ENCODE data around the gene HLA-DPA1.
A peak's percentile ranks its signal among the peaks of the same experiment; 100 is the strongest.
"Not testable (repeated sequence)": the region's sequence is repeated elsewhere in the genome, so short reads cannot be mapped to it uniquely, and the experiment has no call there.

The HLA-DPA1 gene

DNA sequence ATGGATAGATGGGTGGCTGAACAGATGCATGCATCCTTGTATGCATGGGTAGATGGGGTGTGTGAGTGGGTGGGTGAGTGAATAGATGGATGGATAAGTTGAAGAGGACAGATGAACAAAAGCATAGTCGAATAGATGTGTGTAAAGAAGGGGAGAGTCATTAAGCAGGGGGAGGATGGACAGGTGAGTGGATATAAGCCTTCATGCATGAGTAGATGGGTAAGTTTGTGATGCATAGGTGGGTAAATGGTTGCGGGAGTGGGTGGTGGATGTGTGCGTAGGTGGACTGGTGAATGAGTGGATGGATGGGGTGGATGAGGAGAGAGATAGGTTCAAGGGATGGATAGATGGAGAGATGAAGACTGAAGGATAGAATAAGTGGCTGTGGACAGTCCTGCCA is 31.9 kb upstream of the HLA-DPA1 start:
- Mint-ChIP-seq H3K27me3 (peaks cover 39% of the 10 kb centered on the region), H3K4me3 (no peak overlapping the region), H3K27ac (peak overlapping the region; percentile 8), H3K36me3 (ENCODE audit: low read depth) (peaks cover 15% of the 10 kb centered on the region), H3K4me1 (ENCODE audit: low read depth) (peaks cover 43% of the 10 kb centered on the region), H3K9me3 (peaks cover 43% of the 10 kb centered on the region)
- intact Hi-C loops (cut with micrococcal nuclease) = no loop called here

DNA sequence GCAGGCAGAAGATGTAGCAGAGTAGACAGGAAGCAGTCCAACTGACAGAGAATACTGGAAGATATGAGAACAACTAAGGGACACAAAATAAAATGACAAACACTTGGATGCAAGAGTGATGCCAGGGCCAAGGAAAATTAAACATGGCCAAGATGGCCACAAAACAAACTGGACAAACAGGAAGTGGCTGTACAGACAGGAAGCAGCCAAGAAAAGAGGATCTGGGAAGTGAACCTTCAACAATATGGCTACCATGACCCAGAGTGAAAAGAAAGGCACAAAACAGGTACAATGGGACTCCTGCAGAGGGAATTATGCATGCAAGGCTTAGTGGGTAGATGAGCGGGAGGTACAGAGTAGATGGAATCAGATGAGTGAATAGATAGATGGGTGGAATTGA is 31.4 kb upstream of the HLA-DPA1 start:
- peaks cover 43% of the 10 kb centered on the region for H3K4me1 Mint-ChIP-seq (ENCODE audit: low read depth)

DNA sequence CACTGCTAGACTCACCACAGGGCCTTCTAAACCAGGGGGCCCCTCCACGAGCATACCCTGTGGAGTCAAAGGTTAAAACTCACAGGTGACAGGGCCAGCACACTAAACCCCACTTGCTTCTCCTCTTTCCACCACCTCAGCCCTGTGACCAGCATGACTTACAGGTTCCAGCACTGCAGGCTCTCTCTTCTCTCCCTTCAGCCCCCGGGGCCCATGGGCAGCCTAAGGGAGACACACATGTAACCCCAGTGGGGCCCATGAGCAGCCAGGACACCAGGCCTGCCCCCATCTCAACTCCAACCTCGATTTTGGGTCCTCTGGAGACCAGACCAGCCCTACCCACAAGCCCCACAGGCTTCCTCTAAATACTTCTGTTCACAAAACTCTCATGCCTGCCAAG is 30.3 kb upstream of the HLA-DPA1 start:
- no peak overlapping the region for H3K4me3 Mint-ChIP-seq
- intact Hi-C loops (cut with micrococcal nuclease) = no loop called here
- peaks cover 31% of the 10 kb centered on the region for H3K27me3 Mint-ChIP-seq
- H3K27ac Mint-ChIP-seq = peak overlapping the region; percentile 11
- peaks cover 59% of the 10 kb centered on the region for H3K9me3 Mint-ChIP-seq
- H3K4me1 Mint-ChIP-seq (ENCODE audit: low read depth) = peaks cover 42% of the 10 kb centered on the region
- H3K36me3 Mint-ChIP-seq (ENCODE audit: low read depth) = peaks cover 15% of the 10 kb centered on the region

More for the DNA sequence above, 31.4 kb upstream of the HLA-DPA1 start:
- Mint-ChIP-seq H3K4me3 (no peak overlapping the region), H3K36me3 (ENCODE audit: low read depth) (peaks cover 15% of the 10 kb centered on the region), H3K27ac (peak overlapping the region; percentile 8), H3K27me3 (peaks cover 36% of the 10 kb centered on the region), H3K9me3 (peaks cover 48% of the 10 kb centered on the region)
- intact Hi-C loops (cut with micrococcal nuclease) = no loop called here

DNA sequence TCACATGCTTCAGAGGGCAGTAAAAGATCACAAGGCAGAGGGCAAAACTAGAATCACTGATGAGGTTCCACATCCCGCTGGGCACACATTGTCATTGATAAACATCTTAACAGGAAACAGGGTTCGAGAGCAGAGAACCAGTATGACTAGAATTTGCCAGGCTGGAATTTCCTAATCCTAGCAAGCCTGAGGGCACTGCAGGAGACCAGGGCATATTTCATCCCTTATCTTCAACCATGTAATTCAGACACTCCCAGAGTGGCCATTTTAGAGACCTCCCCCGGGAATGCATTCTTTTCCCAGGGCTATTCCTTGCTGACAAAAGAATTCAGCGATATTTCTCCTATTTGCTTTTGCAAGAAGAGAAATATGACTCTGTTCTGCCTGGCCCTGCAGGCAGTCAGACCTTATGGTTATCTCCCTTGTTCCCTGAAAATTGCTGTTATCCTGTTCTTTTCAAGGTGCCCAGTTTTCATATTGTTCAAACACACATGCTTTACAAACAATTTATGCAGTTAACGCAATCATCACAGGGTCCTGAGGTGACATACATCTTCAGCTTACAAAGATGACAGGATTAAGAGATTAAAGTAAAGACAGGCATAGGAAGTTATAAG is 27.8 kb upstream of the HLA-DPA1 start:
- intact Hi-C loops (cut with micrococcal nuclease); H3K4me3 Mint-ChIP-seq; H3K27ac Mint-ChIP-seq: not testable (repeated sequence)
- Mint-ChIP-seq H3K36me3 (ENCODE audit: low read depth) (peaks cover 20% of the 10 kb centered on the region), H3K9me3 (peaks cover 77% of the 10 kb centered on the region), H3K4me1 (ENCODE audit: low read depth) (peaks cover 19% of the 10 kb centered on the region), H3K27me3 (peaks cover 35% of the 10 kb centered on the region)

DNA sequence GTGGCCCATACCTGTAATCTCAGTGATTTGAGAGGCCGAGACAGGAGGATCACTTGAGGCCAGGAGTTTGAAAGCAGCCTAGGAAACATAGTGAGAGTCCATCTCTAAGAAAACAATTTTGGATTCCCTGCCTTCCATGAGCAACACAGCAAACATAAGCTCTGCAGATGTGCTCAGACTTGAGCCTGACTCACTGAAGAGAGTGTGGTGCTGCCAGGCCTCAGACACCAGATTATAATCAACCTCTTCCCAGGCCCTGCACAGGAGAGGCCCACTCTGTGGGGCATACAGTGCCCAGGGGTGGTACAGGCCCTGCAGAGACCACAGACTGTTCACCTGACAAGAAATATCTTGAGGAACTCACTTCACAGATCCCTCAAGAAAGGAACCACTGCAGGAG is 22.2 kb upstream of the HLA-DPA1 start:
- Mint-ChIP-seq H3K4me1 (ENCODE audit: low read depth) (peaks cover 12% of the 10 kb centered on the region), H3K27me3 (peaks cover 19% of the 10 kb centered on the region), H3K36me3 (ENCODE audit: low read depth) (peaks cover 5% of the 10 kb centered on the region), H3K4me3 (no peak overlapping the region), H3K27ac (no peak overlapping the region), H3K9me3 (peaks cover 37% of the 10 kb centered on the region)
- intact Hi-C loops (cut with micrococcal nuclease) = loop anchor here (10.0 kb wide), 1 partner anchor 211 kb away; no protein-coding TSS in a partner anchor

DNA sequence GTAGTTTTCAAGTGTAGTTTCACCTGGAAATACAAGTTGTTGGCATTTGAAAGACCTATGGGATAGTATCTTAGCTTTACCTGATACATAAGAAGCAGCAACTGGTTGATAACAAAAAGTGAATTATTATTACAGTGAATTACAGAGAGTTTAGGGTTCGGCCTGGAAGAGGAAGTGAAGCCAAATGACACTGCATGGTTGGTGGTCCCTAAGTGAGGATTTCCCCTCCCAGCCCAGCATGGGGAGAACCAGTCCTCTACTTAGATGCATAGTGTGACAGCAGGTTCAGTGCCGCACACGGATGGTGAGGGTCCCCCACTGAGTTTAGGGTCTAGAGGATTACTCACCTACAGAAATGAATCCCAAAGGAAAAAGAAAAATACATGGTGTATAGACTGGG is 20.4 kb upstream of the HLA-DPA1 start:
- H3K4me1 Mint-ChIP-seq (ENCODE audit: low read depth) = peaks cover 18% of the 10 kb centered on the region
- H3K27me3 Mint-ChIP-seq = peaks cover 16% of the 10 kb centered on the region
- no peak overlapping the region for H3K27ac Mint-ChIP-seq
- H3K9me3 Mint-ChIP-seq = peaks cover 19% of the 10 kb centered on the region
- intact Hi-C loops (cut with micrococcal nuclease) = loop anchor here (10.0 kb wide), 1 partner anchor 209 kb away; no protein-coding TSS in a partner anchor
- H3K36me3 Mint-ChIP-seq (ENCODE audit: low read depth) = peaks cover 8% of the 10 kb centered on the region
- H3K4me3 Mint-ChIP-seq = no peak overlapping the region

DNA sequence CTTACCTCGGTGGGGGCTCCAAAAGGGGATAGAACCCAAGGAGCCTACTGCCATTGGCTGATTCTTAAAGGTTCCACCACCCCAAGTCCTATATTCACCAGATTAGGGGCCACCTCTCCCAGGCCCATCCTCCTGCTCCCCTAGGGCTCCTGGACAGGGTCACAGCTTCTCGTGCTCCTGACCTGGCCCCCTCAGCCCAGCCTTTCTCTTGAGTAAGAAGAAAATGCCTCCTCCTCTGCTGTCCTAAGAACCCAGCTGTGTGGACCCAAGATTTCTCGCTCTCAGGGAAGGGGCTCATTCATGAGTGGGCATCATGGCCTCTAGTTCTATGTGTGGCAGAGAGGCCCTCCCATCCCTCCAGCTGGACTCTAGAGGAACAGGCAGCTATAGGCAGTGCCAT is 18.9 kb upstream of the HLA-DPA1 start:
- Mint-ChIP-seq H3K9me3 (peaks cover 4% of the 10 kb centered on the region), H3K4me3 (no peak overlapping the region), H3K27ac (no peak overlapping the region), H3K27me3 (peaks cover 7% of the 10 kb centered on the region), H3K4me1 (ENCODE audit: low read depth) (peaks cover 28% of the 10 kb centered on the region), H3K36me3 (ENCODE audit: low read depth) (peaks cover 18% of the 10 kb centered on the region)
- intact Hi-C loops (cut with micrococcal nuclease) = loop anchor here (10.0 kb wide), 1 partner anchor 208 kb away; no protein-coding TSS in a partner anchor

DNA sequence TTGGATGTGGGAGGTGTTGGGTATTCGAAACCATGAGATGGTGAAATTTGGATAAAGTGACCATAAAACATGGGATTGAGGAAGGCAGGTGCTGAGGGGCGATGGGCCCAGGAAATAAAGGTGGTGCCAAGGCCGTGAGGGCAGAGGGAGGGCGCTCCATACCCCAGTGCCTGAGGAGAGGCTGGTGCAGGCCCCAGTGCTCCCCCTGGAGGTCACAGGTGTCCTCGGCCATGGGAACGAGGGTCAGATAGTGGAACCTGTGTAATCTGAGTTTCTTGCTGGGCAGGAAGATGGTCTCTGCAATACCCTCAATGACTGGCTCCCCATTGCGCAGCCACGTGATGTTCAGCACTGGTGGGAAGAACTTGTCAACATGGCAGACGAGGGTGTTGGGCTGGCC is 18.5 kb upstream of the HLA-DPA1 start:
- intact Hi-C loops (cut with micrococcal nuclease) = loop anchor here (10.0 kb wide), 1 partner anchor 207 kb away; no protein-coding TSS in a partner anchor
- H3K4me1 Mint-ChIP-seq (ENCODE audit: low read depth) = peaks cover 29% of the 10 kb centered on the region
- peak overlapping the region; percentile 8 for H3K27ac Mint-ChIP-seq
- H3K36me3 Mint-ChIP-seq (ENCODE audit: low read depth) = peaks cover 22% of the 10 kb centered on the region
- H3K27me3 Mint-ChIP-seq = peaks cover 6% of the 10 kb centered on the region
- no peak overlapping the region for H3K4me3 Mint-ChIP-seq
- no peaks in the 10 kb centered on the region for H3K9me3 Mint-ChIP-seq

DNA sequence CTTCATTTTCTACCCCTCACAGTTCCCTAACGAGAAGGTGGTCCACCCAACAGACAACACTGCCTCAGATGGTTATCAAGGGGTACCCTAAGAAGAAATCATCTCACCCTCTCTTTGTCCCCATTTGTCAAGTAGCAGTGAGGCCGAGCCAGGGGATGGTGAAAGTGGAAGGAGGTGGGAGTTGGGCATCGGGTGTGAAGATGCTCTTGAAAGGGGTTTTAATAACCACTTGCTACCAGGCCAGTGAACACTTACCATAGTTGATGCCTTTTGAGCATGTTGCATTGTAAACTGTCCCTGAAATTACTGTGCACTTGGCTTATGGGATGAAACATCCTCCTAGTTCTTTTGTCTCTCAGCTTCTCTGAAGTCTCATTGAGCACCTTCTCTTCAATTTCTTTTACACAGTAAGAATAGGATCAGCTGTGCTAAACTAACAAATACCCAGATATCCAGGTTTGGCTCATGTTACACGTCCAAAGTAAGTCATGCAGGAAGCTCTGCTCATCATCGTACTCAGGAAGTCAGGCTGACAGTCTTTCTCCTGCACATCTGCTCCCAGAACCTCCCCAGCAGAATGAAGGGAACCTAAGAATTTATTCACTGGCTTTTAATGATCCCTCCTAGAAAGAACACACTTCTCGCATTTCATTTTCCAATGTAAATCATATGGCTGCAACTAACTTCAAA is 15.6 kb upstream of the HLA-DPA1 start:
- no peak overlapping the region for H3K4me3 Mint-ChIP-seq
- peaks cover 3% of the 10 kb centered on the region for H3K27me3 Mint-ChIP-seq
- H3K4me1 Mint-ChIP-seq (ENCODE audit: low read depth) = peaks cover 40% of the 10 kb centered on the region
- H3K9me3 Mint-ChIP-seq = no peaks in the 10 kb centered on the region
- H3K27ac Mint-ChIP-seq = no peak overlapping the region
- peaks cover 51% of the 10 kb centered on the region for H3K36me3 Mint-ChIP-seq (ENCODE audit: low read depth)
- intact Hi-C loops (cut with micrococcal nuclease) = no loop called here

DNA sequence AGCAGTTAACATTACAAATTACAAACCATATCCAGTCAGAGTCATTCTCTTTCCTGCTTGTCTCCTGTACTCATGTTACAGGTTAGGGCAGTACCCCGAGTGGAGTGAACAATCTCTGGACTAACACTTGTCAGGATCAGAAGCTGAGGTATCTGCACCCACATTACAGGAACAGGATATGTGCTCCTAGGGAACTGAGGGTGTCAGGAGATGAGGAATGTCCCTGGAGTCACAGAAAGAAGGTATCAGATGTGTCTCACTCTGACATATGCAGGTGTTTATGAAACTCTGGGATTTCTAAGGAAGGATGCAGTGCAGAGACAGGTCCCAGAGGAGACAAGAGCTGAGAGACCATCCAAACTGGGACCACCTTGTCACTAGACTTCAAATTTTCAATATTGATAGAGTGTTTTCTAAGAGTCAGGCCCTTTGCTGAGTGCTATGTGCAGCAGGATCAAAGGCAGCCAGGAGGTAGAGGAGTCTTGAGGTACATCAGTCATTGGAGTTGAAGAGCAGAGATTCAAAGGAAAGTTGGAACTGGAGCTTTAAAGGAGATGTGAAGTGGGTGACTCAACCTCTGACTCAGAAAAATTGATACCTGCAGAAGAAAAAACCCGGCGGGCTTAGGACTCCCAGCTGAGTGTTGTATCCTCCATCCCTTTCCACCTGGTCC is 14.9 kb upstream of the HLA-DPA1 start:
- Mint-ChIP-seq H3K36me3 (ENCODE audit: low read depth) (peaks cover 58% of the 10 kb centered on the region), H3K9me3 (no peaks in the 10 kb centered on the region), H3K27me3 (peaks cover 3% of the 10 kb centered on the region), H3K27ac (peak overlapping the region; percentile 52), H3K4me1 (ENCODE audit: low read depth) (peaks cover 43% of the 10 kb centered on the region), H3K4me3 (no peak overlapping the region)
- intact Hi-C loops (cut with micrococcal nuclease) = no loop called here

DNA sequence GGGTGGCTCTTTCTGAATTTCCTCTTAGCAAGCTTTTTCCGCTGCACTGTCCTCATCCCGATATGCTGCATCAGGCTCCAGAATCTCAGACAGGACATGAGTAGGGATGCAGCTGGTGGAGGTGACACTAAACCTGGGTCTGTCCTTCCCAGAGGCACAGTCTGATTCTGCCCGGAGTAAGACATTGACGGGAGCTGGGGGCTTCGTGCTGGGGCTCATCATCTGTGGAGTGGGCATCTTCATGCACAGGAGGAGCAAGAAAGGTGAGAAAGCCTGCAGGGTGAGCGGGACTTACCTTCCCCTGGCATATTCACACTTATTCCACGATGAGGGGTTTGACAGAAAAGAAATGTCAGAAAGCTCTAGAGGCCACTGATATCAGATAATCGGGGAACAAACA is 12.2 kb upstream of the HLA-DPA1 start:
- Mint-ChIP-seq H3K36me3 (ENCODE audit: low read depth) (peaks cover 85% of the 10 kb centered on the region), H3K27me3 (no peaks in the 10 kb centered on the region), H3K4me1 (ENCODE audit: low read depth) (peaks cover 64% of the 10 kb centered on the region), H3K27ac (peak overlapping the region; percentile 59), H3K4me3 (no peak overlapping the region), H3K9me3 (no peaks in the 10 kb centered on the region)
- intact Hi-C loops (cut with micrococcal nuclease) = no loop called here

DNA sequence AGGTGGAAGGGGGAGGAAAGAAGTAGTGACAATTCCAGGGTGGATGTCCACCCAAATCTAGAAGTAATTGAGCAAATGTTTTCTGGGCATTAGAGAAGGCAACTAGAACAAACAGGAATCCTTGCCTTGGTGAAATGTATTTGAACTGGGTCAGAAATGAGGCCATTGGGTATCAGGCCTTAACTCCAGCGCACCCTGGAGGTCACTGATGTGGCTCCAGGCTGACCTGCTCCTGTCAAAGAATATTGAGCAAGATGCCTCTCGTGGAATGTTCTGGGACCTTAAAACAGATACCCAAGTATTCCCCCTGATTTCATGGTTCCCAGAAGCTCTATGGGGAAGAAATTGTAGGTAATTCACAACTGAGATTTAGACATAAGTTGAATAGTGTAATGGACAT is 9.3 kb upstream of the HLA-DPA1 start:
- Mint-ChIP-seq H3K36me3 (ENCODE audit: low read depth) (peaks cover 100% of the 10 kb centered on the region), H3K4me3 (peak overlapping the region; percentile 13), H3K27me3 (no peaks in the 10 kb centered on the region), H3K27ac (peak overlapping the region; percentile 89), H3K9me3 (no peaks in the 10 kb centered on the region), H3K4me1 (ENCODE audit: low read depth) (peaks cover 78% of the 10 kb centered on the region)
- intact Hi-C loops (cut with micrococcal nuclease) = no loop called here

DNA sequence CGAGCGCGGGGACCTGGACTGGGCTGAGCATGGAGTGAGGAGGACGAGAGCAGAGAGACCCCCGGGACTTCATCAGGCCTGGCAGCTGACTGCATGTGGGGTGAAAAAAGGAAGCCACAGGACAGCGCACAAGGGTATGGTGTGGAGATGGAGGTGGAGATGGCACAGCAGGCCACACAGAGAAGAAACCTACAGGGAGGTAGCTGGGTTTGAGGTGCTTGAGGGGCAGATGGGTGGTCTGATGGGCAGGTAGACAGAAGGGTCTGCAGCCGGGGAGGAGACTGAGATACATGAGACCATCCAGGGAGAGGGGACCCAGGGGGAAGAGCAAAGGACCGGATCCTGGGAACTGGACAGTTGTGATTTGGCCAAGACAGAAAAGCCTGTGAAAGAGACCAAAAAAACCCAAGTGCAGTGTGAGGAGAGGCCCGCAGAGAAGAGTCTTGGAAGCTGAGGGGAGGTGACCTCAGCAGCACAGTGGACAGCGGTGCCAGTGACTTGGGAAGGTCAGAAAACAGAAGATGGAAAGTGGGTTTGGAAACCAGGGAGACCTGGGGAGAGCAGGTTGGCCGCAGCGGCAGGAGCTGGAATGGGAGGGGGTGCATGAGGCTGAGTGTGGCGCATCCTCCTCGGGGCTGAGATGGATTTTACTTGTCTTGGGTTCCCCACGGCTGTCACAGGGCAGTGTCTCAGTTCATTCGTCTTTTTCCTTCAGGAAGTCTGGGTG is 7.8 kb upstream of the HLA-DPA1 start:
- Mint-ChIP-seq H3K27ac (peak overlapping the region; percentile 89), H3K4me3 (peak overlapping the region; percentile 81), H3K27me3 (no peaks in the 10 kb centered on the region), H3K36me3 (ENCODE audit: low read depth) (peaks cover 100% of the 10 kb centered on the region), H3K9me3 (no peaks in the 10 kb centered on the region), H3K4me1 (ENCODE audit: low read depth) (peaks cover 77% of the 10 kb centered on the region)
- intact Hi-C loops (cut with micrococcal nuclease) = no loop called here
